HG02938 (cell line): ENCODE measurements around the gene EPN3.

ENCODE experiments used
- ATAC-seq: cut with Tn5 transposase; IDR thresholded peaks from one replicate; pipeline ENCODE4 v1.9.1; 2021; ENCODE audit warnings: mild to moderate bottlenecking, moderate library complexity; ENCODE audit not compliant: unreplicated experiment

EPN3 gene

GRCh38 chr17:50532452-50533024 lies at the start of gene EPN3:
TSS of gene EPN3 (plus strand) at chr17:50532735. CDS start at chr17:50536557, 3,822 bp downstream.
- no peak for ATAC-seq

GRCh38 chr17:50483266-50483665 lies 49.3 kb upstream of the EPN3 start:
- ATAC-seq = no peak

GRCh38 chr17:50484386-50485155 lies 48.0 kb upstream of the EPN3 start:
- ATAC-seq = no peak

- ATAC-seq = no peak
Observed at GRCh38 chr17:50487213-50488096, 45.1 kb upstream of the EPN3 start.

GRCh38 chr17:50488880-50489279 lies 43.7 kb upstream of the EPN3 start:
- no peak for ATAC-seq

GRCh38 chr17:50491505-50491904 lies 41.0 kb upstream of the EPN3 start:
- ATAC-seq = no peak

GRCh38 chr17:50492214-50492613 lies 40.3 kb upstream of the EPN3 start:
- no peak for ATAC-seq

GRCh38 chr17:50493744-50494143 lies 38.8 kb upstream of the EPN3 start:
- ATAC-seq = no peak

- ATAC-seq = no peak
Observed at GRCh38 chr17:50495217-50495823, 37.2 kb upstream of the EPN3 start.

- ATAC-seq = no peak
Observed at GRCh38 chr17:50495918-50496317, 36.6 kb upstream of the EPN3 start.

- ATAC-seq = no peak
Observed at GRCh38 chr17:50498021-50498874, 34.3 kb upstream of the EPN3 start.

GRCh38 chr17:50499270-50499669 lies 33.3 kb upstream of the EPN3 start:
- ATAC-seq = no peak

GRCh38 chr17:50499721-50500120 lies 32.8 kb upstream of the EPN3 start:
- no peak for ATAC-seq

GRCh38 chr17:50501054-50501453 lies 31.5 kb upstream of the EPN3 start:
- no peak for ATAC-seq

GRCh38 chr17:50502301-50502990 lies 30.1 kb upstream of the EPN3 start:
- ATAC-seq = no peak

GRCh38 chr17:50505591-50506130 lies 26.9 kb upstream of the EPN3 start:
- no peak for ATAC-seq

GRCh38 chr17:50506298-50506697 lies 26.2 kb upstream of the EPN3 start:
- no peak for ATAC-seq

GRCh38 chr17:50507871-50508572 lies 24.5 kb upstream of the EPN3 start, which contains the start of gene MYCBPAP:
TSS of gene MYCBPAP (plus strand) at chr17:50508439. CDS start at chr17:50508675, 236 bp downstream.
- ATAC-seq = no peak
